K562 (cell line): ENCODE results near the gene TTC28.

Experiments used
- CBFB ChIP-seq: sonication (generic); formaldehyde crosslinking; IDR thresholded peaks from 2 replicates; pipeline ENCODE4 v1.4.0; 2020; ENCODE audit warnings: mild to moderate bottlenecking, missing genetic modification reagents
- ESRRA ChIP-seq: fragments of 450-650 bp; IDR thresholded peaks from 2 replicates; pipeline ENCODE4 v1.6.1; 2014; ENCODE audit warnings: low read depth, mild to moderate bottlenecking, moderate library complexity, borderline replicate concordance
- JUND ChIP-seq, 2 experiments: IDR thresholded peaks; 2 replicates in 1 of 2; 3 replicates in 1 of 2; pipeline ENCODE4 v1.6.1; 2011; ENCODE audit warnings: borderline replicate concordance in 2 of 2, low read depth in 2 of 2, low read length in 2 of 2, improper control_type of control experiment in 1 of 2, missing biosample characterization in 1 of 2, missing genetic modification characterization in 1 of 2, missing genetic modification reagents in 1 of 2
- POLR2A ChIP-seq: fragments of 450-650 bp; conservative IDR thresholded peaks from 2 replicates; pipeline ENCODE4 v1.6.1; 2016
- POLR2AphosphoS5 ChIP-seq: IDR thresholded peaks from 2 replicates; pipeline ENCODE4 v1.6.1; 2011; ENCODE audit warnings: mild to moderate bottlenecking, low read depth, low read length, moderate library complexity; ENCODE audit not compliant: control insufficient read depth, insufficient read depth
- SLC30A9 ChIP-seq: fragments of 250-450 bp; sonication (Bioruptor Pico); IDR thresholded peaks from 2 replicates; pipeline ENCODE4 v1.8.0; 2022; ENCODE audit warnings: mild to moderate bottlenecking, moderate library complexity
- SMAD1 ChIP-seq: fragments of 150-350 bp; IDR thresholded peaks from 2 replicates; pipeline ENCODE4 v1.6.1; 2014; ENCODE audit warnings: low read length, low read depth; ENCODE audit not compliant: partially characterized antibody
- TAF1 ChIP-seq: IDR thresholded peaks from 2 replicates; pipeline ENCODE4 v1.6.1; 2011; ENCODE audit warnings: mild to moderate bottlenecking, low read length, moderate library complexity; ENCODE audit not compliant: insufficient read depth, control insufficient read depth, severe bottlenecking; ENCODE audit errors: extremely low read depth
- ZNF274 ChIP-seq: IDR thresholded peaks from 2 replicates; pipeline ENCODE4 v1.6.1; 2011; ENCODE audit warnings: low read depth, mild to moderate bottlenecking, low read length, moderate library complexity, borderline replicate concordance
- ZNF347 ChIP-seq: fragments of 450-650 bp; formaldehyde crosslinking; IDR thresholded peaks from 2 replicates; pipeline ENCODE4 v1.4.0; 2020; ENCODE audit warnings: low read depth, mild to moderate bottlenecking, moderate library complexity
- ZNF830 ChIP-seq: fragments of 250-450 bp; sonication (Bioruptor Pico); IDR thresholded peaks from 2 replicates; pipeline ENCODE4 v1.5.0; 2021; ENCODE audit warnings: mild to moderate bottlenecking
- TF ChIP-seq, protein P1 (sequence below), 3 experiments: IDR thresholded peaks in 2 of 3; conservative IDR thresholded peaks in 1 of 3; 2 replicates each; pipeline ENCODE4 v1.5.1; 2011 to 2012; ENCODE audit warnings: low read length in 3 of 3, mild to moderate bottlenecking in 3 of 3, control low read depth in 2 of 3, improper control_type of control experiment in 1 of 3, inconsistent platforms in 1 of 3, low read depth in 1 of 3, mixed read lengths in 1 of 3, moderate library complexity in 1 of 3; ENCODE audit not compliant: insufficient read depth in 2 of 3
- TF ChIP-seq, protein P2 (sequence below): IDR thresholded peaks from 2 replicates; pipeline ENCODE4 v1.6.1; 2011; ENCODE audit warnings: borderline replicate concordance, low read depth, mild to moderate bottlenecking, moderate library complexity, low read length; ENCODE audit not compliant: insufficient read depth, poor library complexity, severe bottlenecking
- TF ChIP-seq, protein P3 (sequence below), 2 experiments: fragments of 450-650 bp in 1 of 2; sonication (generic) in 1 of 2; formaldehyde crosslinking; conservative IDR thresholded peaks; 2 replicates each; pipeline versions ENCODE4 v1.4.0 to v1.8.1; 2020 to 2022; ENCODE audit warnings: mild to moderate bottlenecking in 1 of 2, missing genetic modification reagents in 1 of 2

DNA sequence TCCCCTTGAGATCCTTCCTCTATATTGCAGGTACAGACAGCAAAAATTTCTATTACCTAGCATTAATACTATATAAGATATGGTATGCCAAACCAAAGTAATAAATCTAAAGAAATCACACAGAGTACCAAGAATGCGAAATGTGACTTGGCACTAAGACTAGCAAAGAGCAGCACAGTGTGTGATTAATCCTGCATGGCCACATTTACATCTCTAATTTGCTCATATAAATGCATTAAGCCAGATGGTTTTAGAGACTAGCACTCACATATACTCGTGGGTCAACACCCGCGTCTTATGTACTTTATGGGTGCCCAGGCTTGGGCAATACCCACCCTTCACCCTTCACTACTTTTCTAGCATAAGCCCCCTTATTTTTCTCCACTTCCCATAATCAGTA lies 213.2 kb downstream of the TTC28 start:
- TF ChIP-seq TAF1, result no peak
- TF ChIP-seq POLR2AphosphoS5, result no peak
- no peak for TF ChIP-seq ZNF274
- no peak for TF ChIP-seq POLR2A
- TF ChIP-seq, protein P1, sequence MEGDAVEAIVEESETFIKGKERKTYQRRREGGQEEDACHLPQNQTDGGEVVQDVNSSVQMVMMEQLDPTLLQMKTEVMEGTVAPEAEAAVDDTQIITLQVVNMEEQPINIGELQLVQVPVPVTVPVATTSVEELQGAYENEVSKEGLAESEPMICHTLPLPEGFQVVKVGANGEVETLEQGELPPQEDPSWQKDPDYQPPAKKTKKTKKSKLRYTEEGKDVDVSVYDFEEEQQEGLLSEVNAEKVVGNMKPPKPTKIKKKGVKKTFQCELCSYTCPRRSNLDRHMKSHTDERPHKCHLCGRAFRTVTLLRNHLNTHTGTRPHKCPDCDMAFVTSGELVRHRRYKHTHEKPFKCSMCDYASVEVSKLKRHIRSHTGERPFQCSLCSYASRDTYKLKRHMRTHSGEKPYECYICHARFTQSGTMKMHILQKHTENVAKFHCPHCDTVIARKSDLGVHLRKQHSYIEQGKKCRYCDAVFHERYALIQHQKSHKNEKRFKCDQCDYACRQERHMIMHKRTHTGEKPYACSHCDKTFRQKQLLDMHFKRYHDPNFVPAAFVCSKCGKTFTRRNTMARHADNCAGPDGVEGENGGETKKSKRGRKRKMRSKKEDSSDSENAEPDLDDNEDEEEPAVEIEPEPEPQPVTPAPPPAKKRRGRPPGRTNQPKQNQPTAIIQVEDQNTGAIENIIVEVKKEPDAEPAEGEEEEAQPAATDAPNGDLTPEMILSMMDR (IDR thresholded peaks at IDR 0.05 in 2 of 3, conservative IDR thresholded peaks at IDR 0.05 in 1 of 3; ENCODE audit: insufficient read depth in 2 of 3, low read depth in 1 of 3, low read length in 3 of 3), result no peak
- TF ChIP-seq ZNF830, result no peak
- no peak for TF ChIP-seq CBFB (CRISPR knock-in tag)
- no peak for TF ChIP-seq SMAD1
- no peak for TF ChIP-seq ZNF347
- TF ChIP-seq, protein P2, sequence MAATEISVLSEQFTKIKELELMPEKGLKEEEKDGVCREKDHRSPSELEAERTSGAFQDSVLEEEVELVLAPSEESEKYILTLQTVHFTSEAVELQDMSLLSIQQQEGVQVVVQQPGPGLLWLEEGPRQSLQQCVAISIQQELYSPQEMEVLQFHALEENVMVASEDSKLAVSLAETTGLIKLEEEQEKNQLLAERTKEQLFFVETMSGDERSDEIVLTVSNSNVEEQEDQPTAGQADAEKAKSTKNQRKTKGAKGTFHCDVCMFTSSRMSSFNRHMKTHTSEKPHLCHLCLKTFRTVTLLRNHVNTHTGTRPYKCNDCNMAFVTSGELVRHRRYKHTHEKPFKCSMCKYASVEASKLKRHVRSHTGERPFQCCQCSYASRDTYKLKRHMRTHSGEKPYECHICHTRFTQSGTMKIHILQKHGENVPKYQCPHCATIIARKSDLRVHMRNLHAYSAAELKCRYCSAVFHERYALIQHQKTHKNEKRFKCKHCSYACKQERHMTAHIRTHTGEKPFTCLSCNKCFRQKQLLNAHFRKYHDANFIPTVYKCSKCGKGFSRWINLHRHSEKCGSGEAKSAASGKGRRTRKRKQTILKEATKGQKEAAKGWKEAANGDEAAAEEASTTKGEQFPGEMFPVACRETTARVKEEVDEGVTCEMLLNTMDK, result no peak
- TF ChIP-seq, protein P3, sequence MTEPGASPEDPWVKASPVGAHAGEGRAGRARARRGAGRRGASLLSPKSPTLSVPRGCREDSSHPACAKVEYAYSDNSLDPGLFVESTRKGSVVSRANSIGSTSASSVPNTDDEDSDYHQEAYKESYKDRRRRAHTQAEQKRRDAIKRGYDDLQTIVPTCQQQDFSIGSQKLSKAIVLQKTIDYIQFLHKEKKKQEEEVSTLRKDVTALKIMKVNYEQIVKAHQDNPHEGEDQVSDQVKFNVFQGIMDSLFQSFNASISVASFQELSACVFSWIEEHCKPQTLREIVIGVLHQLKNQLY (CRISPR knock-in tag; conservative IDR thresholded peaks at IDR 0.05), result no peak
- no peak for TF ChIP-seq SLC30A9 (CRISPR knock-in tag)
- no peak for TF ChIP-seq JUND (IDR thresholded peaks at IDR 0.05; ENCODE audit: borderline replicate concordance, low read depth, low read length)
- no peak for TF ChIP-seq JUND (tag; IDR thresholded peaks at IDR 0.05; ENCODE audit: borderline replicate concordance, low read depth, low read length)
- TF ChIP-seq ESRRA, result no peak
